PC-9 (cell line): ENCODE measurements around the gene ITGB3. TPM values are rescaled to one million over a fixed set of nuclear protein-coding genes. Genes with fewer than 3 reads are reported as not detected.

ENCODE experiments used
- BruUV-seq: library from RNA; stranded (reverse); fragments of 400-500 nt; replicated peaks from 2 replicates; lab custom pipeline; 2021; lab: Mats Ljungman, UMichigan
- CTCF ChIA-PET: fragments of 300-600 bp; sonication (Branson Sonifier 250); formaldehyde crosslinking; loops from one replicate; lab custom pipeline; 2022; ENCODE audit warnings: antibody characterized with exemption; lab: Charles Lee
- POLR2A ChIA-PET: fragments of 300-600 bp; sonication (Branson Sonifier 250); formaldehyde crosslinking; loops from one replicate; lab custom pipeline; 2022; ENCODE audit warnings: antibody characterized with exemption; ENCODE audit not compliant: unreplicated experiment; lab: Charles Lee
- DNase-seq, 2 experiments: peaks; one replicate each; pipeline versions ENCODE4 v3.0.0 to v3.0.0-alpha.2; 2015 to 2022; ENCODE audit warnings: mixed read lengths in 1 of 2
- H2AFZ ChIP-seq: fragments of 200-600 bp; sonication (generic); 2 replicates; pipeline ENCODE4 v1.8.1; 2017; ENCODE audit warnings: antibody characterized with exemption
- H3F3A ChIP-seq: fragments of 200-600 bp; sonication (generic); 2 replicates; pipeline ENCODE4 v1.8.1; 2017; ENCODE audit warnings: antibody characterized with exemption, mild to moderate bottlenecking, low read depth; ENCODE audit not compliant: insufficient read depth
- H3K27ac ChIP-seq: fragments of 200-600 bp; sonication (generic); 2 replicates; pipeline ENCODE4 v1.6.1; 2016; ENCODE audit warnings: mixed run types
- H3K27me3 ChIP-seq: fragments of 200-600 bp; sonication (generic); 2 replicates; pipeline ENCODE4 v1.6.1; 2016; ENCODE audit warnings: low read depth, mixed run types; ENCODE audit not compliant: insufficient read depth
- H3K36me3 ChIP-seq: fragments of 200-600 bp; sonication (generic); 2 replicates; pipeline ENCODE4 v1.6.1; 2016; ENCODE audit warnings: low read depth, mixed run types
- H3K4me1 ChIP-seq: fragments of 200-600 bp; sonication (generic); replicated peaks from 2 replicates; pipeline ENCODE4 v1.6.1; 2016; ENCODE audit warnings: mixed run types; ENCODE audit not compliant: insufficient read depth
- H3K4me2 ChIP-seq: fragments of 200-600 bp; sonication (generic); 2 replicates; pipeline ENCODE4 v1.6.1; 2017; ENCODE audit warnings: mixed run types
- H3K4me3 ChIP-seq: fragments of 200-600 bp; sonication (generic); 2 replicates; pipeline ENCODE4 v1.6.1; 2016; ENCODE audit warnings: mixed run types
- H3K79me2 ChIP-seq: fragments of 200-600 bp; sonication (generic); 2 replicates; pipeline ENCODE4 v1.6.1; 2017; ENCODE audit warnings: low read depth, mixed run types
- H3K9me2 ChIP-seq: fragments of 200-600 bp; sonication (generic); 2 replicates; pipeline ENCODE4 v1.8.1; 2017; ENCODE audit warnings: mild to moderate bottlenecking; ENCODE audit not compliant: insufficient read depth
- H3K9me3 ChIP-seq: fragments of 200-600 bp; sonication (generic); 2 replicates; pipeline ENCODE4 v1.8.1; 2016; ENCODE audit warnings: low read depth; ENCODE audit not compliant: insufficient read depth
- H4K20me1 ChIP-seq: fragments of 200-600 bp; sonication (generic); 2 replicates; pipeline ENCODE4 v1.8.1; 2017; ENCODE audit not compliant: insufficient read depth
- CTCF ChIP-seq: fragments of 200-600 bp; sonication (generic); conservative IDR thresholded peaks from 2 replicates; pipeline ENCODE4 v1.6.1; 2017; ENCODE audit warnings: mixed run types, antibody characterized with exemption, mild to moderate bottlenecking, moderate library complexity
- EZH2 ChIP-seq: fragments of 200-600 bp; sonication (generic); IDR thresholded peaks from 2 replicates; pipeline ENCODE4 v1.8.0; 2017; ENCODE audit warnings: antibody characterized with exemption, low read depth
- intact Hi-C: fragments of 100-400 bp; cut with micrococcal nuclease; formaldehyde crosslinking; loops from one replicate; pipeline ENCODE4 v1.10.0; 2022; ENCODE audit not compliant: unreplicated experiment
- total RNA-seq: library from RNA; stranded (reverse); gene quantifications from 2 replicates; pipeline ENCODE4 v1.2.3, GENCODE V29; 2021

ITGB3 gene
- total RNA-seq, 1 experiment from 2014 or later, result 0.31 TPM

DNA sequence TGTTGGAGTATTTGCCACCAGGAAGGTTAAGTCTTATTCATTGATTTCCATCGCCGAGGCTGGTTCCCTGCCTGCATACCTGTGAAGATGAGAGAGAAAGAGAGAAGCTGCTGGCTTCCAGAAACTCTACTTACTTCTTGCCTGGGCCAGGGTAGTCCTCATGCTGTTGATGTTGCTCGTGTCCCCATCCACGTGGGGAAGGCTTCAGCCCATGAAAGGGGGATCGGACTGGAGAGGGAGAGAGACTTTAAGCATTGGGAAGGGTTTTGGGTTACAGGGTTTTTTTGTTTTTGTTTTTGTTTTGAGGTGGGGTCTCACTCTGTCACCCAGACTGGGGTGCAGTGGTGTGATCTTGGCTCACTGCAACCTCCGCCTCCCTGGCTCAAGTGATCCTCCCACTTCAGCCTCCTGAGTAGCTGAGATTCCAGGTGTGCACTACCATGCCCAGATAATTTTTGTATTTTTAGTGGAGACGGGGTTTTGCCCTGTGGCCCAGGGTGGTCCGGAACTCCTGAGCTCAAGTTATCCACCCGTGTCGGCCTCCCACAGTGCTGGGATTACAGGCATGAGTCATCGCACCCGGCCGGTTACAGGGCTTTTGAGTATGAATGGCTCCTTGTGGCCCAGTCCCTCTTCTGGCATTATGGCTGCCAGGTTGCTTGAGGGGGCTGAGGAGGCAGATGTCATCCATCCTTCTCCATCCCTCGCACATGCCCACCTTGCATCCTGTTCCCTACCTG, 26.6 kb downstream of the ITGB3 start:
- no TSS peak for BruUV-seq
- CTCF ChIA-PET, result no interaction called here

GRCh38 chr17:47281216-47281615, 27.6 kb downstream of the ITGB3 start:
- no peak overlapping the region for H3K4me3 ChIP-seq
- no peaks in the 10 kb centered on the region for H3K9me3 ChIP-seq
- no peak overlapping the region for H2AFZ ChIP-seq
- H3F3A ChIP-seq, result peaks cover 32% of the 10 kb centered on the region
- H3K27ac ChIP-seq, result no peak overlapping the region
- H3K4me2 ChIP-seq, result no peak overlapping the region
- no peaks in the 10 kb centered on the region for H3K27me3 ChIP-seq
- intact Hi-C loops, result no loop called here
- no peaks in the 10 kb centered on the region for H4K20me1 ChIP-seq
- H3K36me3 ChIP-seq, result no peaks in the 10 kb centered on the region
- H3K9me2 ChIP-seq, result no peaks in the 10 kb centered on the region; the same call in 1 of the 2 replicates
- H3K4me1 ChIP-seq, result peaks cover 51% of the 10 kb centered on the region
- CTCF ChIA-PET, result no interaction called here
- POLR2A ChIA-PET, result no interaction called here
- no peak for DNase-seq
- BruUV-seq, result no TSS peak
- TF ChIP-seq CTCF (no peak), EZH2 (no peak)
- H3K79me2 ChIP-seq, result no peaks in the 10 kb centered on the region

More for the DNA sequence above, 26.6 kb downstream of the ITGB3 start:
- Histone ChIP-seq H3K4me3 (no peak overlapping the region), H3K4me2 (peak overlapping the region; percentile 59), H3K27me3 (no peaks in the 10 kb centered on the region), H3K27ac (peak overlapping the region; percentile 87), H3K9me2 (no peaks in the 10 kb centered on the region; the same call in 1 of the 2 replicates), H4K20me1 (no peaks in the 10 kb centered on the region), H3K79me2 (no peaks in the 10 kb centered on the region), H3K9me3 (no peaks in the 10 kb centered on the region), H3K36me3 (no peaks in the 10 kb centered on the region), H3F3A (peaks cover 34% of the 10 kb centered on the region), H2AFZ (no peak overlapping the region), H3K4me1 (peaks cover 61% of the 10 kb centered on the region)
- intact Hi-C loops, result no loop called here
- TF ChIP-seq EZH2 (no peak), CTCF (no peak)
- no peak for DNase-seq
- POLR2A ChIA-PET, result no interaction called here

DNA sequence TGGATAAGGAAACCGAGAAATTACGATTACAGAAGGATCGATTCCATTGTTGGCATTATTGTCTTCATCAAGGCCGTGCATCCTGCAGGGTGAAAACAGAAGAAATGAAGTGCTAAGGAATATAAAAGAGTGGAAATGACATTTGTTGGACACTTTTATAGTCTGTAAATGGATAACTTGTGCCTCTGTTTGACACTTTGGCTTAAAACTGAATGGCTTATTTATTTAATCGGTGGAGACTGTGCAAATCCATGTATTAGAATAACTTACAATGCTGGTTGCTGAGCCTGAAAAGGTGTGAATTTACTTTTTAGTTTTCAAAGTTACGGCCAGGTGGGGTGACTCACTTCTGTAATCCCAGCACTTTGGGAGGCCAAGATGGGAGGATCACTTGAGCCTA, 31.4 kb downstream of the ITGB3 start:
- no peaks in the 10 kb centered on the region for H4K20me1 ChIP-seq
- H3K4me3 ChIP-seq, result no peak overlapping the region
- H3K36me3 ChIP-seq, result no peaks in the 10 kb centered on the region
- BruUV-seq, result no TSS peak
- H3K27me3 ChIP-seq, result no peaks in the 10 kb centered on the region
- H2AFZ ChIP-seq, result no peak overlapping the region
- intact Hi-C loops, result no loop called here
- H3K4me2 ChIP-seq, result no peak overlapping the region
- no peaks in the 10 kb centered on the region; the same call in 1 of the 2 replicates for H3K9me2 ChIP-seq
- no peaks in the 10 kb centered on the region for H3K79me2 ChIP-seq
- DNase-seq, result no peak
- no peaks in the 10 kb centered on the region for H3K9me3 ChIP-seq
- CTCF ChIA-PET, result no interaction called here
- POLR2A ChIA-PET, result no interaction called here
- H3K4me1 ChIP-seq, result peaks cover 27% of the 10 kb centered on the region
- no peak for TF ChIP-seq CTCF
- TF ChIP-seq EZH2, result no peak
- H3K27ac ChIP-seq, result no peak overlapping the region
- peaks cover 8% of the 10 kb centered on the region; the same call in 1 of the 2 replicates for H3F3A ChIP-seq
